HG02678 (cell line): ENCODE measurements around the gene GLT8D1.
"Not testable (repeated sequence)": the region's sequence is repeated elsewhere in the genome, so short reads cannot be mapped to it uniquely, and the experiment has no call there.

Experiments used
- ATAC-seq: cut with Tn5 transposase; IDR thresholded peaks from one replicate; pipeline ENCODE4 v1.9.1; 2021; ENCODE audit warnings: mild to moderate bottlenecking, moderate library complexity; ENCODE audit not compliant: unreplicated experiment

Gene GLT8D1

GRCh38 chr3:52684184-52684583 lies 21.4 kb downstream of the GLT8D1 start:
- ATAC-seq = no peak

DNA sequence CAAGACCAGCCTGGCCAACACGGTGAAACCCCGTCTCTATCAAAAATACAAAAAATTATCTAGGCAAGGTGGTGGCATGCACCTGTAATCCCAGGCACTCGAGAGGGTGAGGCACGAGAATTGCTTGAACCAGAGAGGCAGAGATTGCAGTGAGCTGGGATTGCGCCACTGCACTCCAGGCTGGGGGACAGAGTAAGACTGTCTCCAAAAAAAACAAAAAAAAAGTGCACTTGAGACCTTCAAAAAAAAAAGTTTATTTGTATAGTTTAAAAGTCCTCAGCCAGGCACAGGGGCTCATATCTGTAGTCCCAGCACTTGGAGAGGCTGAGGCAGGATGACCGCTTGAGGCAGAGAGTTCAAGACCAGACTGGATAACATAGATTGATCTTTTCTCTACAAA lies 22.0 kb downstream of the GLT8D1 start:
- ATAC-seq = no peak

DNA sequence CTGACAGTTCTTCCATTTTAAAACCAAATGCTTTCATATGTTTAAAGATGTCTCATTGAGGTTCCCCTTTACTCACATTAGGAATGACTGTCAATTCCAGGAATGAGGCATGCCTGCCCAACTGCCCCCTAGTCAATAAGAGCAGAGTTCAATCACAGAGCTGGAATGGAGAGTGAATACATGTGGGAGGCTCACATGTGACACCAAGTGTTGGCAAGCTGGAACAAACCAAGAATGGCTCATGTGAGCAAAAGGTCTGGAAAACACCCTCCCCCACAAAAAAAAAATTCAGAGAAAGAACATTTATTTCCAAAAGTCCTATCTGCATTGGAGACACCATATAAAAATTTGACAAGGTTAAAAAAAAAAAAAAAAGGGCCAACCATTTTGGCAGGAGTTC lies 23.6 kb downstream of the GLT8D1 start:
- no peak for ATAC-seq

GRCh38 chr3:52681596-52681995 lies 24.0 kb downstream of the GLT8D1 start:
- no peak for ATAC-seq

DNA sequence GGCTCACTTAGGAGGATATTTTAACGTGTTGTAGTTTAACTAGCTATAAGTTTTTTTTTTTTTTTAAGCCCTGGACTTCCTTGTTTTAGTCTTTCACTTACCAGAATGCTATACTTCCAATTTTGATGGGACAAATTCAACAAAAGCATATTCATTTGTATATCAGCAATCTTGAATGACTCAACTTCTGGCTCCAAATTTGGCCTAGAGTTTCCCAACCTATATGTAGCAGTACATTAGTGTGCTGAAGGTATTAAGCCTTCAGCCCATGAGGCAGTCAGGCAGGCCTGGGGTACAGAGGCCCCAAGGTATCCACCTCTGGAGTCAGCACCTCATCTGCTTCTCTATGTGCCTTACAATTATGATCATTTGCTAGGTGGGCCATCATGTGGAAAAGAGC lies 25.8 kb downstream of the GLT8D1 start:
- no peak for ATAC-seq

DNA sequence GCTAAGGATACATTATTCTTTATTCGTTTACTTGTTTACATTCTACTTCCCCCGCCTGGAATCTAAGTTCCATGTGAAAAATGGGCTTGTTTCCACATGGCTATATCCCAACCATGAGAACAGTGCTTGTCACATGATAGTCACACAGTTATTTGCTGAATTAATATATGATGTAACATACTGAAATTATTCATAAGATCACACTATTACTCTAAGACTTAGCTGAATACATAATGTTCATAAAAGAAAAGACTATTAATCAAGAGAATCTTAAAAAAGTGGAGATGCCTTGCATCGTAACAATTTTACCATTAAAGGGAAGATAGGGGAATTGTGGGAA lies 26.4 kb downstream of the GLT8D1 start:
- ATAC-seq = no peak

- no peak for ATAC-seq
These were observed 27.1 kb downstream of the GLT8D1 start for GRCh38 chr3:52678265-52679198.

GRCh38 chr3:52676201-52676600 lies 29.4 kb downstream of the GLT8D1 start:
- ATAC-seq = not testable (repeated sequence)

- ATAC-seq = no peak
These were observed 33.9 kb downstream of the GLT8D1 start for GRCh38 chr3:52671676-52672075.

GRCh38 chr3:52670621-52671521 lies 34.7 kb downstream of the GLT8D1 start:
- ATAC-seq = no peak

DNA sequence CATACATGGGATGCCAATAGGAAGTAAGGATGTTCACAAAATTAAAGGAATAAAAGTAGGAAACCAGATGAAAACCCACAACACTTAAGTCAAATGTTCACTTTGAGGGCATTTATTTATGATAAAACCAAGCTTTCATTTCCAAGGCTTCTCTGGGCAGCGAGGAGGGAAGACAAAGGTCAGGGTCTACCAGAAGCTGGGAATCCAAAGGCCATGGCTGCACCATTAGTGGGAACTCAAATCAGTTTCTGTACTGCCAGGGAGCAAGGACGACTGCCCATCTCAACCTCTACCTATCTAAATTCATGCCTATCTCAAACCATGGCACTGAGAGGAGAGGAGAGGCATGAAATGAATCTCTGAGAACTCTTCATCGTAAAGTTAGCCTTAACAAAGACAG lies 42.5 kb downstream of the GLT8D1 start:
- ATAC-seq = no peak

DNA sequence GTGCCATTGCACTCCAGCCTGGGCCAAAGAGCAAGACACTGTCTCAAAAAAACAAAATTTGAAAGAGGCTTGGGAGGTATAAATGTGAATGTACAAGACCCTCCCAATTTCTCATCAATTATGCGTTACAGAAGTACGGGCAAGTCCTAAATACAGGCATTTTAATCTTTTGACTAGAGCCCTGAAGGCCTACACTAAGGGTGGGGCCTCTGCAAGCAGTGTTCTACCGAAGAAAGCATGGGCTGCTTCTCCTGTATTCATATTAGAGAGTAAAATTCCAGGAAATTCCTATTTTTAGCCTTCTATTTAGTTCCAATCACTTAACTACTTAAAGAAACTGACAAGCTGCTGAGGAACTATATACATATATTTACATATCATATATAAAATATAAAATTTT lies 45.5 kb downstream of the GLT8D1 start:
- ATAC-seq = no peak

DNA sequence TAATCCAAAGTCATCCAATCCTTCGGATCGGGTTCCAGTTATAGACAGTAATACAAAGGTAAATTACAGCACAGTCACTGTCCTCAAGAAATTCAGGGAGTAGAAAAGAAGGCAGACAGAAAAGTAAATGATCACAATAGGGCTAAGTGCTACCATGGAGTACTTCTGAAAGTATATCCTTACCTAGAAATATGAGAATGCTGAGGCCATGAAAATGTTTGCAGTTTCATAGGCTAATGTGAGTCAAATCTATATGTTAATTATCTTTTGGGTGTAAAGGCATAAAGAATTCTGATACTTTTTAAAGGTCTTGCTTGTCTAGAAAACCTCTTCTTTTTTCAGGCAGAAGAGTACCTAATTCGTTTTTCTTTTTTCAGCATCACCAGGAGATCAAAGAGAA lies 49.7 kb downstream of the GLT8D1 start:
- ATAC-seq = no peak

DNA sequence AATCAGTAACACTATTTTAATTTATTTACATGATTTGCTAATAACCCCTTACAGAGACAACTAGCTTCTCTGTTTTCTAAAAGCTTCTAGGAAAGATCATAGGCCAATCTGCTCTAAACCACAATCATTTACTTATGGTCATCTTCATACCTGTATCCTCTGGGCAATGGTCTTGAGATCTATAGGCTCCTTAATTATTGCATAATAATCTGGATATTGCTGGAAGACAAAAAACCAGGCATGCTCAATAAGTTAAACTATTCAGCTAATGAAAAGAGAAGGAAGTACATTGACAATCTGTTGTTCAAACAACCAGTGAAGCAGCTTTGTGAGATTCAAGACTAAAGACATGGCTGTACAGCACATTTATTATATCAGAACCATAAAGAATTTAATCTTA lies 54.0 kb downstream of the GLT8D1 start:
- ATAC-seq = no peak

- ATAC-seq = no peak
These were observed 55.2 kb downstream of the GLT8D1 start for GRCh38 chr3:52650439-52650838.

DNA sequence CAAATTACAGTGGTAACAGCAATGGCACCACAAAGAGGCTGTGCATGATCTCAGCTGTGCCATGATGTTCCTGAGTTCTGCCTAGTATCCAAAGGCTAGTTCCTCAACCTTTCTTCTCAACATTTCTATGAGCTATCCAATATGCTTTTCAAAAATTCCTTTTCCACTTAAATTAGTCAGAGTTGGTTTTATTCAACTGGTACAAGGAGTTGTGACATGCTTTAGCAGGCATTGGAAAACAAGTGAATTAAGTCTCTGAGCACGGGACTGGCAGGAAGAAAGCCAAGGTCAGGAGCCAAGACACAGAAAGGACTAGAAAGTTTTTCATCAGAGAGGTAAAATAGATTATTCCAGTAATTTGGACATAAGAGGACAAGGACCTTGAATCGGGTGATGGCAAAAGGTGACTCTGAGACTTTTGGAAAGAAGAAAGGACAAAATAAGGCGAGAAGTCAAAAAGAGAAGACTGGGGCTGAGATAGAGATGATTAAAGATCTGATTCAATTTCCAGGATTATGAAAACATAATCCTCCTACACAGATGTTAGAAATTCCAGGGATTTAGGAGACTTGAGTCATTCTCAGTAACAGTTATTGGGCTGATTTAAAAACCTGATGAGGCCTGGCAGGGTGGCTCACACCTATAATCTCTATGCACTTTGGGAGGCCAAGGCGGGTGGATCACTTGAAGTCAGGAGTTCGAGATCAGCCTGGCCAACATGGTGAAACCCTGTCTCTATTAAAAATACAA lies 56.0 kb downstream of the GLT8D1 start:
- no peak for ATAC-seq

DNA sequence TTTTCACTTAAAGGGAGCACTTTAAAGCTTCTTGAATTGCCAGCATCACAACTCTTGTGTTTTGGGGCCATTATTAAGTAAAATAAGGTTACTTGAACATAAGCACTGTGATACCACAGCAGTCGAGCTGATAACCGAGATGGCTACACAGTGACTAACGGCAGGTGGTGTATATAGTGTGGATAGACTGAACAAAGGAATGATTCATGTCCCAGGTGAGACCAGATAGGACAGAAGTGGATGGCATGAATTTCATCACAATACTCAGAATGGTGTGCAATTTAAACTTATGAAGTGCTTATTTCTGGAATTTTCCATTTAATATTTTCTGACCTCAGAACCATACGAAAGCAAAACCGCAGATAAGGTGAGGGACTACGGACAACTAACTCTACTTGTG lies 60.0 kb downstream of the GLT8D1 start:
- ATAC-seq = no peak
